HG03460 (cell line): ENCODE results near the gene PLEKHM3.

Experiments used
- ATAC-seq: cut with Tn5 transposase; IDR thresholded peaks from one replicate; pipeline ENCODE4 v1.9.1; 2021; ENCODE audit not compliant: unreplicated experiment

PLEKHM3 gene

DNA sequence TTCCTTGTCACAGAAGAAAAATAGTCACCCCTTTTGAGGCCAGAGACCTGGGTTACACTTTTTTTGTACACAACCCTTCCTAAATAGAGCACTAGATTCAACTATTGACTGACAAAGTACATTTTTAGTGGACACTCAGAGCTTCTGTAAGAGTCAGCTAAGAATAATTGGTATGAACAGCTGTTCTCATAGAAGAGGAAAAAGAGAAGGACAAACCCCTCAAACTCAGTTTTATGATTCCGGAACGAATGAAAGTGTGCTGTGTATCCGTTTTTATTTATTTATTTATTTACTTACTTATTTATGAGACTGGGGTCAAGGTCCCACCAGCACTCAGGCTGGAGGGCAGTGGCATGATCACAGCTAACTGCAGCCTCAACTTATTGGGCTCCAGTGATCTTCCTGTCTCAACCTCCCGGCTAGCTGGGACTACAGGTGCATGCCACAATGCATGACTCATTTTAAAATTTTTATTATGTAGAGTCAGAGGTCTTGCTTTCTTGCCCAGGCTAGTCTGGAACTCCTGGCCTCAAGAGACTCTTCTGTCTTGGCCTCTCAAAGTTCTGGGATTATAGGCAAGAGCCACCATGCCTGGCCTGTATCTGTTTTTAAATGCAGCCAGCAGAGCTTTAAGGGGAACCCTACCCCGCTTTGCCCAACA, 219.6 kb downstream of the PLEKHM3 start:
- no peak for ATAC-seq

DNA sequence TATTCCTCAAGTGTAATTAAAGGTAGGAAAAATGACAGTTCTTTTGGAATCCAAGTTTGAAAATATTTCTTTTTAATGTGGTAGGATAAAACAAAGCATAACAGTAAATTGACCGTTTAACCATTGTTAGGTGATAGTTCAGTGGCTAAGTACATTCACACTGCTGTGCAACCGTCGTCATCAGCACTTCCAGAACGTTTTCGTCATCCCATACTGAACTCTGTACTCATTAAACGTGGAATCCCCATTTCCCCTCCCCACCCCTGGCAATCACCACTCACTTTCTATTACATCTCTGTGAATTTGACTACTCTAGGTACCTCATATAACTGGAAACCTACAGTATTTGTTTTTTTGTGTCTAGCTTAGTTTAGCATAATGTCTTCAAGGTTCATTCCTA, 222.7 kb downstream of the PLEKHM3 start:
- no peak for ATAC-seq

DNA sequence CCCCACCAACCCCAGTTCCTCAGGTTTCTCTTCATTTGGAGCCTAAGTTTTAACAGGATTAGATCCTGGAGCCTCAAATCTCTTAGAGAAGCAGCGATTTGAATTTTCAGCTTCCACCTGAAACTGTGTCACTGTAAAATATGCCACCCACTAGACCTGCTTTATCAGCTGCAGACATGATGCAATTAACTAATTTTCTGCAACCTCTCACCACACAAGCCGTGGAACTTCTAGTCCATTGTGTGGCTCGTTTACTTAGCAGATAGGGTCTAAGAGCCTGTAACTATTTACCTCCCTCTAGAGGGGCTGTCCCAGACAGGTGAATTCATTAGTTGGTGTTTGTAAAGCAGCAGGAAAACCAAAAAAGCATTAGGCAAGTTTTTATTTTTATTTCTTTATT, 224.1 kb downstream of the PLEKHM3 start:
- ATAC-seq: no peak

DNA sequence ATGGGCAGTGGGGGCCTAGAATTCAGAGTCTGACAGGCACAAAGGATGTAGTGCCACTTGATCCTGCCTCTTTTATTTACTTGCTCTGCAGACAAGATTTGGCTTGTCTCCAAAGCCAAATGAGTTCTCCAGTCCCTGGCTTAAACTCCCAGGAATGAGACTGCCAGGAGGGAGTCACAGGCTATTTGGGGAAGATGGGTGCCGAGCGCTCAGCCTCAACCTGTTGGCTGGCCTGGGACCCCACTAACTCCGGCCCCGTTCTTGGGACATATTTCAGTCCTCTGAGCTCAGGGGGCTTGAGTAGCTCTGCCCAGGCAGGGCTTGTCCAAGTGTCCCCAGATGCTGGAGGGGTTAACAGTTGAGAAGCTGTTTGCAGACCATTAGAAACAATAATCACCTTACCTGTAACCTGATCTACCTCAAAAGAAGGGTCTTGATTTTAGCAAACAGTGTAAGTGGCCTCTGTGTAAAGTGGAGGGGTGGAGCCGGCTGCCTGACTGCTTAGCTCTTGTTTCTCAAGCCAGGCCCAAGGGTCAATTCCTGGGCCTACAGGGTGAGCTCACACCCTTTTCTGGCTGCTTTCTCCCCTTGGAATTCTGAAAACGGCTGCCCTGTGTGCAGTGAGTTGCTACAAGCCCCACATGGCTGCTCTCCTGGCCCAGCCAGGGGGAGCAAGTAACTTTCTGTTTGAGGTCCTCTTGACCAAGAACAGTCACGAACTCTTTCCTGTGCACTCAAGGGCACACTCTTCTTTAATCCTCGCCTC, 228.6 kb downstream of the PLEKHM3 start:
- no peak for ATAC-seq

DNA sequence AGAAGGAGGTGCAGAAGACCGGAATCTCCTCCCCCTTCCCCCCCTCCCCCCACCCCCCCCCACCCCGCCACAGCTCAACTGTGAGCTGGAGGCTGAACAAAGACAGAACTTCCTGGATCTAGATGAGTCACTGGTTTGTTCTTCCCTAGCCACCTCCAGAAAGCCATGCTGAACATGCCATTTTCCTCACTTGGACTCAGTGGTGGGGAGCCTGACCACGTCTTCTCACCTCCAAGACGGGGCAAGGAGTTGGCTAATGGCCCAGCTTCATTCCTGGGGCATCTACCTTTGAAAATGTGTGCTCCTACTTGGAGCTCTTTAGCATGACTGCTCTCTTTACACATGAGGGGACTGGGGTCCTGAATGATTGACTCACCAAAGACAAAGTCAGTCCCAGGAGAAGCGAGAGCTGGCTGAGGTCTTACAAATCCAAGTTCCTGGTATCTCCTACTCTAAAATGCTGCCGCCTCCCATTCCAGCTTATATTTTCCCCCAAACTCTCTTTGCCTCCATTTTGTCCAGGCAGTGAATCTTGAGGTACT, 233.0 kb downstream of the PLEKHM3 start:
- ATAC-seq: no peak

DNA sequence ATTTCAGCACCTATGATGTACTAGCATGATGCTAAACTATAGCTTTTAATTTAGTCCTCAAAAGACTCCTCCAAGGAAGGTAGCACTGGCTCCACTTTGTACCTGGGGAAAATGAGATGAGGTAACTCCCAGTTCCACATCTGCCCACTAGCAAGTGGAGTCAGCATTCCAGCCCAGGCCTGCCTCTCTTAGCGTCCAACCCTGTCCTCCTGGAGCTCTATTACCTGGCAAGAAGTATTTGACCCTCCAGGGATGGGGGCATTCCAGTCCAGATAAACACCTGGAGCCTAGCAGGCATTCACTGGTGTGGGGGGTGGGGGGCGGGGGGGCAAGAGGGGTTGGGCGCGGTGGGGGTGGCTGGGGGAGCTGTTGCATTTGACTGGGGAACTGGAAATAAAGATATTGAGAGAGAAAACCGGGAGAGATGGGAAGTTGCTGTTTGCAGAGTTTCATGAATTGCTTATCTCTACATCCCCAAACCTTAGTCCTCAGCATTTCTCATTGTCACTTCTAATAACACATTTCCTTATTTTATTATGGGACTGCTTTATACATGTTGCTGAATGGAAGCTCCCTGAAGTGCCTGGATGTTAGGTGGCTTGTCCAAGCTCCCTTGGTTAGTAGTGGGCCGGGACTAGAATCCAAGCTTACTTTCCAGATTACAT, 233.6 kb downstream of the PLEKHM3 start:
- ATAC-seq: no peak

DNA sequence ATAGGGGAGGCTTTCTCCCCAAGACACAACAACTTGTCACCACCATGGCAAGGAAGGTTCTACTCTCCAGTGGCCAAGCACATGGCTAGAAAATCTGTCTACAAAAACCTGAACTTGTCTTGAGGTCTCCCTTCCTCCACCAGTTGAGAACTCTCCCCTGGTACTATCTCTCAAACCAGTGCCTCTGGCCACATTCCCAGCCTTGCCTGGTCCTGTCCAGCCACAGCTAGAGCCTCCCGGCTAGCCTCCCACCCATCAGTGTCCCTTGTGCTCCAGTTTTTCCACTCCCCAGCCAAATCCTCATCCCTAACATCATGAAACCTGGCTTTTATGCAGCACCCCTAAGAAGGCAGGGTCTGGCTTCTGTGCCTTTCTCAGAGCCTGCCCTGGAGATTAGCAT, 234.4 kb downstream of the PLEKHM3 start:
- ATAC-seq: no peak

DNA sequence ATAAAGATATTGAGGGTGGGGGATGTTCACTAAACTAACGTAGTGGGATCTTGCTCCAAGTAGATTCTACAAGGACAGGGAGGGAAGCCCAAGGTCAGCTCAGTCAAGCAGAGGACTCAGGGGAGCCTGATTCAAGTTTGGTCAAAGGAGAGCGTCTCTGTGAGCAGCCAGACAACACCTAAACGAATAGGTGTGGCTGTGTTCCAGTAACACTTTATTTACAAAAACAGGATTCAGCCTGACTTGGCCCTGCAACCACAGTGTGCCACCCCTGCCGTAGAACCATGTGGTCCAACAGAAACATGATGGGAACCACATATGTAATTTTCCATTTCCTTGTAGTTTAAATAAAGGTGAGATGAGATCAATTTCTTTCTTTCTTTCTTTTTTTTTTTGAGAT, 237.5 kb downstream of the PLEKHM3 start:
- no peak for ATAC-seq

DNA sequence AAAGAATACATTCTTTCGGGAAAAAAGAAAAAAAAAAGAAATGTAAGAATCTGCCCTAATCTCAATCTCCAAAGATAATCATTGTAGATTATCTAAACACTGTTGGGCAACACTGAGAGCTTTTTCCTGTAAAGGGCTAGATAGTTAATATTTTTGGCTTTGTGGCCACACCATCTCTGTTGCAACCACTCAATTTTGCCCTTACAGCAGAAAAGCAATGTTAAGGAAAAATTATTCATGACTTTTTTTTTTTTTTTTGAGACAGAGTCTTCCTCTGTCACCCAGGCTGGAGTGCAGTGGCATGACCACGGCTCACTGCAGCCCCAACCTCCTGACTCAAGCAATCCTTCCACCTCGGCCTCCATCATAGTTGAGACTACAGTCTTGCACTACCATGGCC, 238.3 kb downstream of the PLEKHM3 start:
- ATAC-seq: no peak

DNA sequence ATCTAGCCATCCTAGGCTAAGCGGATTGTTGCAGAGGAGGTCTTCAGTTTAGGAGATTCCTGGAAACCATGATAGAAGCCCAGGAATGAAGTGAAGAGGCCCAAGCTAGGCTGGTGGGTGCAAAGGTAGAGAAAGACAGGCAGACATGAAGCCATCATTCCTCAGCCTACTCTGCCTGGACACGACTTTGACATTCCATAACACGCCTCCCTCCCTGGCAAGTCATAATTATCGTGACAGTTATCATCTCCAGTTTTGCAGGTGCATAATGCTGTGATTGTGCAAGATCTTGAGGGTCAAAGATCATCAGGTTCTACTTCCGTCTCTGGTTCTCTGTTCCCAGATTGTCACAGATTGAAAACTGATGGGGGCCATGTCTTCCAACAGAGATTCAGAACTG, 240.4 kb downstream of the PLEKHM3 start:
- no peak for ATAC-seq

DNA sequence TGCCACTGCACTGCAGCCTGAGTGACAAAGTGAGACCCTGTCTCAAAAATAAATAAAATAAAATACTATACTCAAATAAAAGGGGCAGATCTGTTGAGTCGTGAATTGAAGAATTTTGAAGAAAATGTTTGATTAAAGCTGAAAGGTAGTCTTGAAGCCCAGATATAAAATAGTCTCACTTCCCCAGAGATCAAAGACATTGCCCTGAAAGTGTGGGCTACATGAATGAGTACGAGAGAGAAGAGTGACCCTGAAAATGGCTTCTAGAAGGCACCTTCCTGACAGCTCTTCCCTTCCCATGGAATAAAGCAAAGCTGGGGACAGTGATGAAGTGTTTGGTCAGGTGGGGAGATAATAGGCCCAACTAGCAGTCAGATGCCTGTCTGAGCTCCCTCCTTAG, 241.8 kb downstream of the PLEKHM3 start:
- no peak for ATAC-seq

DNA sequence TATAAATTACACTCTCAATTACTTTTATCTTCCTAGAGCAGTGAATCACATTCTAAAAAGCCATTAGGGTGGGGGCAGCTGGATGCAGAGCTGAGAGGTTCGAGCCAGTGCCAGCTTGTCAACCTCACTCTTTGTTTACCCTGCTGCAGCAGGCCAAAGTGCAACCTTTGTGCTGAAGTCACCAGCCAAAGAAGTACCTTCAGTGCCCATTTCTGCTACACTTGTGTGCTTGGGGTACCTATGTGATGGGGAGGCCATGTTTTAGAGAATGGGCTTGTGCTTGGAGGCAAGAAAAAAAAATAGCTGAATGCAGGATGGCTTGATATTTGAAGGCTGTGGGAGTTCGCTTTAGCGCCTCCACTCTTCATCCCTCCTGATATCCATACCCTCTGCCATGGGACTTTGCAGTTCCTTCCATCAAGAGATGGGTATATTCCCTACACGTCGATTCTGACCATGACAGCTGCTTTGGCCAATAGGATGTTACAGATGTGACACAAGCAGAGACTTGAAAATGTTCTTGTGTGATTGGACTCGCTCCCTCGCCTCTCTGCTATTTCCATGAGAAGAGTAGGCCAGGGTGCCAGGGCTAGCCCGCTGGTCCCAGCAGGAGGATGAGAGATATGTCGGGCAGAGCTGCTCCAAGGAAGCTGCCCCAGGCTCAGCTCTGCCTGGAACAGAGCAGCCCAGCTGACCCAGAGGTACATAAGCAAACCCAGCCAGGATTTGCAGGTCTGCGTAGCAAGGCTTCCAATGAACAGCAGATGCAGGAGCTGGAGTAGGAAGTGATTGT, 242.9 kb downstream of the PLEKHM3 start:
- no peak for ATAC-seq

DNA sequence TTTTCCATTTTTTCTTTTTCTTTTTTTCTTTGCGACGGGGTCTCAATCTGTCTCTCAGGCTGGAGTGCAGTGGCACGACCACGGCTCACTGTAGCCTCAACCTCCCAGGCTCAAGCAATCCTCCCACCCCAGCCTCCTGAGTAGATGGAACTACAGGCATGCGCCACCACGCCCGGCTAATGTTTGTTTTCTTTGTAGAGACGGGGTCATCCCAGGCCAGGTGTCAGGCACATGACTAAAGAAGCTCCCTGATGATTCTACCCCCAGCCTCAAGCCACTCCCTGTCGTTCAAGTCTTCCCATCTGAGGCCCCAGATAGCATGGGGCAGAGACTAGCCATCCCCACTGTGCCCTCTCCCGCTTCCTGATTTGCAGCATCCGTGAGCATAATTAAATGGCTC, 245.8 kb downstream of the PLEKHM3 start:
- no peak for ATAC-seq

DNA sequence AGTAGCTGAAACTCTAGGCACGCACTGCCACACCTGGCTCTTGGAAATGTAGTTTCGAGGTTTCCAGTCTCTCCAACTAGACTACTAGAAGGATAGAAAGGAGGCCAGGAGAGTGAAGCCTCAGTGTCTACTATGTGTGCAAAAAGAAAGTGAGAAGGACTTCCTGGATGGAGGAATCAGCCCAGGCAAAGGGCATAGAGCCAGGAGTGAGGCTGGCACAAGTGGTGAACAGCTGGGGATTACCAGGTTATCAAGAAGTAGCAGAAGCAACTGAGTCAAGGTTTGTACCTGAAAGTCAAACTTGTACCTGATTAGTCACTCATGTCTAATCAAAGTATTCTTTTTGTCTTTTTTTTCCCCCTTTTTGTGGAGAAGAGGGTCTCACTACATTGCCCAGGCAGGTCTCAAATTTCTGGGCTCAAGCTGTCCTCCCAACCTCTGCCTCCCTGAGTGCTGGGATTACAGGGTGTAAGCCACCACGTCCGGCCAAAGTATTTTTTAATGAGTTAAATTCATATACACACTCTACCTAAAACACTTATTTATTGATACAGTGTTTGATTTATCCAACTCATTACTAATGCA, 246.9 kb downstream of the PLEKHM3 start:
- no peak for ATAC-seq

DNA sequence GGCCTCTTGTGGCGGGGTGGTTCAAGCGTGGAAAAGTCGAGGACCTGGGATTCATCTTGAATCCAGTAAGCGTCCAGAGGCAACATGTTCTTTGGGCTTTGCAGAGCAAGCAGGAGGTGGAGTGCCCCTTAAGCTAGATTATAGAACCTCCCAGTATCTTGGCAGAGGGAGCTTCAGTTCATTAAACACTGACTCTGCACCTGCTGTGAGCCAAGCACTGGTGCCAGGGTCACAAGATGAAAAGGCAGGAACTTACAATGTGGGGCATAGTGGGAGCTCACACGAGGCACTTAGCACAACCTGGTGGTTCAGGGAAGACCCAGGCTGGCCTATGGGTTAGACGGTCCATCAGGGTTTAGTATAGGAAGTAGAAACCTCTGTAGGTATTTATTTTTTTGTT, 248.2 kb downstream of the PLEKHM3 start:
- ATAC-seq: no peak

DNA sequence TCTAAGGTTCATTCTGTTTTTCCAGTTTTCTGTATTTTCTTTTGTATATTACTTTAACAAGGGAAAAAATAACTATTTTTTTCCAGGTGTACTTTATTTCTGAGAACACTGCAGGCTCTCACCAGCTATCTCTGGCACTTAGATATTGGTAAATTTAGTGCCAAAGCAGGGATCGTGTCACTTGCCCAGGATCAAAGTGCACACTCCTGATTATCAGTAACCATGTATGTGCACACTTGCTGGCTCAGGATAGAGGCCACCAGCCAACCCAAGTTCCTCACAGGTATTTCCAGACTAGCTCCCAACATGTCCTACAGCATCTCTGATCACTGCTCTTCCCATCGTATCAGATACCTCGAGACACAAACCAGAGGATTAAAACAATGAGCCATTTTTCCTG, 249.9 kb downstream of the PLEKHM3 start:
- no peak for ATAC-seq

DNA sequence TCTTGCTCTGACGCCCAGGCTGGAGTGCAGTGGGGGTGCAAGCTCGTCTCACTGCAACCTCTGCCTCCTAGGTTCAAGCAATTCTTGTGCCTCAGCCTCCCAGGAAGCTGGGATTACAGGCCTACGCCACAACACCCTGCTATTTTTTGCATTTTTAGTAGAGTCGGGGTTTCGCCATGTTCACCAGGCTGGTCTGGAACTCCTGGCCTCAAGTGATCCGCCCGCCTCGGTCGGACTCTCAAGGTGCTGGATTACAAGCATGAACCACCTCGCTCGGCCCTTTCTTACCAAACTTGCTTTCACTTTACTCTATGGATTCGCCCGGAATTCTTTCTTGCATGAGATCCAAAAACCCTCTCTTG, 252.5 kb downstream of the PLEKHM3 start:
- ATAC-seq: no peak

DNA sequence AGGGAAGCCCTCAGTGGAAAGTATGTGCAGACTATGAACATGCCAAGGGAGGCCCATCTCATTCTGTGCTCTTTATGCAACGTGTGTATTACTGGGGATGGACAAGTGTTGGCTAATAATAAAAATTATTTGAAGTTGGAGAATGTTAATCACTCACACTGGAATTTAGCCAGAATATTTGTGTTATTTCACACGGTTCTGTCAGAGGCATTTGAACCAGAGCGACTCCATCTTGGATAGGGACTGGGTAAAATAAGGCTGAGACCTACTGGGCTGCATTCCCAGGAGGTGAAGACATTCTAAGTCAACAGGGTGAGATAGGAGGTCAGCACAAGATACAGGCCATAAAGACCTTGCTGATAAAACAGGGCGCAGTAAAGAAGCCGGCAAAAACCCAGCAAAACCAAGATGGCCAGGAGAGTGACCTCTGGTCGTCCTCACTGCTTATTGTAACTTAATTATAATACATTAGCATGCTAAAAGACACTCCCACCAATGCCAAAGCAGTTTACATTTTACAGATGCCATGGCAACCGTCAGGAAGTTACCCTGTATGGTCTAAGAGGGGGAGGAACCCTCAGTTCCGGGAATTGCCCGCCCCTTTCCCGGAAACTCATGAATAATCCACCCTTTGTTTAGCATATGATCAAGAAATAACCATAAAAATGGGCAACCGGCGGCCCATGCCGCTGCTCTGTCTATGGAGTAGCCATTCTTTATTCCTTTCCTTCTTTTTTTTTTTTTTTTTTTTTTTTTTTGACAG, 253.1 kb downstream of the PLEKHM3 start:
- no peak for ATAC-seq

DNA sequence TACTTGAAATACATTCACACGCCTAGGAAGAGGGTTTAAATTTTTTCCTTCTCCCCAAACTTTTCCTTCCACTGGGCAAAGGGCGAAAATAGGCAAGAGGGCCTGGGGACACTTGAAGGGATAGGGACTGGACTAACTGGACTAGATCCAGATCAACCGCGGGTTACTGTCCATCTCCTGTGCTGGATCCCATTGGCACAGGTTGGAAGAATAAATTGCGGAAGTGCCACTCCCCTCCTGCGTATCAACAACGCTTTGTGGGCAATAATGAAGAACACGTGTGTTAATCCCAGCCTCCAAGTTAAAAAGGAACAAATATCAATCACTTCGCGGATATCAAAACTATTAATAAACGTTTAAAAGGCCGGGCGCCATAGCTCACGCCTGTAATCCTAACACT, 253.9 kb downstream of the PLEKHM3 start:
- ATAC-seq: no peak
